HPDE6-E6E7 (cell line): ENCODE measurements around the gene DCDC2C.

Experiments
- DNase-seq: peaks from one replicate; pipeline ENCODE4 v3.0.0; 2011; ENCODE audit warnings: missing footprints; ENCODE audit errors: extremely low spot score

Gene DCDC2C

GRCh38 chr2:3895021-3895420, 191.6 kb downstream of the DCDC2C start:
- DNase-seq, result no peak
